OCI-LY3 (cell line): ENCODE results near the gene LPP.

Experiments used
- CTCF ChIP-seq: fragments of 200-600, 300-600 bp; sonication (generic); IDR thresholded peaks from 2 replicates; pipeline ENCODE4 v1.5.1; 2014; ENCODE audit warnings: antibody characterized with exemption, low read length, low read depth
- EZH2phosphoT487 ChIP-seq: fragments of 200-600 bp; shearing (Covaris generic); IDR thresholded peaks from 2 replicates; pipeline ENCODE4 v1.6.1; 2018; ENCODE audit warnings: antibody characterized with exemption, mixed run types, low read depth

GRCh38 chr3:188518416-188518815 lies 364.5 kb downstream of the LPP start:
- no peak for TF ChIP-seq CTCF
- TF ChIP-seq EZH2phosphoT487: no peak
